Natural killer cell (primary cell): ENCODE data around the gene HK1. TPM values are rescaled to one million over a fixed set of nuclear protein-coding genes. Genes with fewer than 3 reads are reported as not detected.

Experiments
- ATAC-seq, 3 donors: fragments of 150-1000 bp in 2 of 3; fragments of 200-7000 bp in 1 of 3; cut with Tn5 transposase; 1 replicate in 1 of 3; 2 replicates in 2 of 3; pipeline ENCODE4 v1.10.0; 2021; ENCODE audit warnings: mild to moderate bottlenecking in 2 of 3, moderate library complexity in 2 of 3
- DNase-seq, 2 donors: peaks; one replicate each; pipeline versions ENCODE4 v3.0.0 to v3.0.0-alpha.2; 2013 to 2021; ENCODE audit warnings: mixed read lengths in 1 of 2
- H3K27ac ChIP-seq: one replicate; pipeline ENCODE4 v1.5.1; 2013; ENCODE audit warnings: mild to moderate bottlenecking, low read length
- H3K27me3 ChIP-seq: one replicate; pipeline ENCODE4 v1.6.1; 2013; ENCODE audit warnings: low read length; ENCODE audit not compliant: control insufficient read depth, insufficient read depth
- H3K36me3 ChIP-seq: one replicate; pipeline ENCODE4 v1.6.1; 2013; ENCODE audit warnings: low read length; ENCODE audit not compliant: control insufficient read depth, insufficient read depth
- H3K4me1 ChIP-seq: one replicate; pipeline ENCODE4 v1.6.1; 2013; ENCODE audit warnings: low read length; ENCODE audit not compliant: control insufficient read depth, insufficient read depth
- H3K4me3 ChIP-seq: one replicate; pipeline ENCODE4 v1.5.1; 2013; ENCODE audit warnings: low read length
- H3K9me3 ChIP-seq: one replicate; pipeline ENCODE4 v1.6.1; 2013; ENCODE audit warnings: low read length; ENCODE audit not compliant: control insufficient read depth, insufficient read depth
- H3K27ac Mint-ChIP-seq, 2 donors: one replicate each; pipeline ENCODE4 v1.8.0; 2022; ENCODE audit warnings: mild to moderate bottlenecking in 2 of 2, mixed read lengths in 2 of 2, moderate library complexity in 1 of 2
- H3K27me3 Mint-ChIP-seq, 2 donors: one replicate each; pipeline ENCODE4 v1.8.0; 2022; ENCODE audit warnings: low read depth in 2 of 2, mixed read lengths in 2 of 2
- H3K36me3 Mint-ChIP-seq: one replicate; pipeline ENCODE4 v1.8.0; 2022; ENCODE audit warnings: mixed read lengths
- H3K4me1 Mint-ChIP-seq, 2 donors: one replicate each; pipeline ENCODE4 v1.8.0; 2022; ENCODE audit warnings: mixed read lengths in 2 of 2
- H3K4me3 Mint-ChIP-seq: one replicate; pipeline ENCODE4 v1.8.0; 2022; ENCODE audit warnings: mild to moderate bottlenecking, moderate library complexity, mixed read lengths
- H3K9me3 Mint-ChIP-seq, 2 donors: one replicate each; pipeline ENCODE4 v1.8.0; 2022; ENCODE audit warnings: mixed read lengths in 2 of 2
- CTCF ChIP-seq: fragments of 200-600 bp; IDR thresholded peaks from one replicate; pipeline ENCODE4 v1.8.0; 2022; ENCODE audit warnings: antibody characterized with exemption
- WGBS: methylation state at CpG from one replicate; pipeline ENCODE4 v1.1.7; 2013; ENCODE audit warnings: missing lambda C conversion rate; ENCODE audit not compliant: insufficient coverage; 5-methylcytosine and 5-hydroxymethylcytosine counted together
- intact Hi-C: fragments of 100-400 bp; cut with micrococcal nuclease; formaldehyde crosslinking; loops from one replicate; pipeline ENCODE4 v1.14.2; 2022
- total RNA-seq, 4 donors: library from RNA; stranded (reverse); fragments of 120-200 nt in 1 of 4; gene quantifications; one replicate each; pipeline versions ENCODE4 v1.2.3 to v1.2.4, GENCODE V29; 2013 to 2022

Gene HK1
- total RNA-seq, 3 donors from 2014 or later (not counting 1 experiment from before 2014, with no cell fraction given) = 58.4 to 72.6 (median 69.5) TPM

- no peak overlapping the region for H3K4me3 Mint-ChIP-seq
Measured at GRCh38 chr10:69338547-69339450, 60.5 kb downstream of the HK1 start.

DNA sequence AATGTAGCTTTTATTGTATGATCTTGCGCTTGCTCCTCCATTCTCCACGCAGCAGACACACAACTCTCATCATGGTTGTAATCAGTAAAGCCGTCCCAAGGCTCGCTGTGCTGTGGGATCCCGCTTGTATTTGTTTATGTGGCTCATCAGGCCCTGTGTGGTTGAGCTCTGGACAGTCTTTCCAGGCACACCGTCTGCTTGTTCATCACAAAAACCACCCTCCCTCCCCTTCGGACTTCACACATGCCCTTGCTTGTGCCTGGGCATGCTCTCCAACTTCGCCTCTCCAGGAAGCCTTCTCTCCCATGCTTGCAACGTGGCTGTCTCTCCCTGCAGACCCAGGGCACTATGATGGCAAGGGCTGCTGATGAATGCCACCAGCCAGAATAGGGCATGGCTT lies 62.4 kb downstream of the HK1 start:
- no peaks in the 10 kb centered on the region for H3K9me3 ChIP-seq
- no peak overlapping the region for H3K27ac ChIP-seq
- no peaks in the 10 kb centered on the region for H3K9me3 Mint-ChIP-seq
- intact Hi-C loops = no loop called here
- H3K27ac Mint-ChIP-seq = no peak overlapping the region
- 94% methylated on average over 8 of the region's 9 CpGs for WGBS
- H3K4me3 ChIP-seq = no peak overlapping the region
- no peaks in the 10 kb centered on the region for H3K27me3 Mint-ChIP-seq
- no peak for ATAC-seq
- peaks cover 6% of the 10 kb centered on the region for H3K36me3 Mint-ChIP-seq
- H3K4me3 Mint-ChIP-seq = no peak overlapping the region
- TF ChIP-seq CTCF = no peak
- no peaks in the 10 kb centered on the region for H3K27me3 ChIP-seq
- H3K4me1 ChIP-seq = peaks cover 33% of the 10 kb centered on the region
- peaks cover 53 to 70% of the 10 kb centered on the region in 2 donors for H3K4me1 Mint-ChIP-seq
- DNase-seq = no peak
- H3K36me3 ChIP-seq = peaks cover 15% of the 10 kb centered on the region

More at GRCh38 chr10:69338547-69339450, 60.5 kb downstream of the HK1 start:
- Mint-ChIP-seq H3K27me3 (no peaks in the 10 kb centered on the region), H3K9me3 (no peaks in the 10 kb centered on the region), H3K4me1 (peaks cover 55 to 69% of the 10 kb centered on the region in 2 donors), H3K27ac (peak overlapping the region in 1 of 2 donors; percentile 47), H3K36me3 (no peaks in the 10 kb centered on the region)
- DNase-seq (no peak), ATAC-seq (no peak)
- no peak for TF ChIP-seq CTCF
- no peaks in the 10 kb centered on the region for H3K9me3 ChIP-seq
- H3K27ac ChIP-seq = no peak overlapping the region
- no peaks in the 10 kb centered on the region for H3K27me3 ChIP-seq
- 88% methylated on average over 9 of the region's 9 CpGs for WGBS
- intact Hi-C loops = no loop called here
- H3K4me3 ChIP-seq = no peak overlapping the region
- peaks cover 2% of the 10 kb centered on the region for H3K36me3 ChIP-seq
- H3K4me1 ChIP-seq = peaks cover 35% of the 10 kb centered on the region

- Mint-ChIP-seq H3K4me3 (no peak overlapping the region), H3K27ac (peak overlapping the region in 1 of 2 donors; percentile 83), H3K9me3 (no peaks in the 10 kb centered on the region), H3K27me3 (no peaks in the 10 kb centered on the region), H3K36me3 (peaks cover 6% of the 10 kb centered on the region), H3K4me1 (peaks cover 61 to 69% of the 10 kb centered on the region in 2 donors)
- peaks cover 15% of the 10 kb centered on the region for H3K36me3 ChIP-seq
- 100% methylated on average over 4 of the region's 4 CpGs for WGBS
- no peak for TF ChIP-seq CTCF
- intact Hi-C loops = no loop called here
- ATAC-seq = no peak
- no peak for DNase-seq
- no peak overlapping the region for H3K27ac ChIP-seq
- no peaks in the 10 kb centered on the region for H3K27me3 ChIP-seq
- peaks cover 29% of the 10 kb centered on the region for H3K4me1 ChIP-seq
- H3K9me3 ChIP-seq = no peaks in the 10 kb centered on the region
- no peak overlapping the region for H3K4me3 ChIP-seq
Measured at GRCh38 chr10:69343905-69344304, 65.6 kb downstream of the HK1 start.
